ENCODE results near the gene PI4KB.
"Not testable (repeated sequence)": the region's sequence is repeated elsewhere in the genome, so short reads cannot be mapped to it uniquely, and the experiment has no call there.

Gene PI4KB

GRCh38 chr1:151352021-151352718 lies 25.0 kb upstream of the PI4KB start:
- Mint-ChIP-seq H3K27ac (no peak overlapping the region), H3K4me1 (peaks cover 12% of the 10 kb centered on the region), H3K36me3 (peaks cover 3% of the 10 kb centered on the region), H3K4me3 (no peak overlapping the region), H3K9me3 (no peaks in the 10 kb centered on the region)
- ATAC-seq, result no peak
- no peak for DNase-seq (ENCODE audit: low spot score in 2 of 2)

GRCh38 chr1:151350323-151350722 lies 23.1 kb upstream of the PI4KB start:
- not testable (repeated sequence) for H3K9me3 Mint-ChIP-seq; DNase-seq (ENCODE audit: low spot score in 2 of 2); H3K27ac Mint-ChIP-seq; H3K4me3 Mint-ChIP-seq; ATAC-seq
- Mint-ChIP-seq H3K4me1 (peaks cover 29% of the 10 kb centered on the region), H3K36me3 (peaks cover 22% of the 10 kb centered on the region)

- DNase-seq (ENCODE audit: low spot score in 2 of 2) (no peak), ATAC-seq (peak; percentile 17)
- Mint-ChIP-seq H3K4me3 (peak overlapping the region; percentile 97), H3K9me3 (no peaks in the 10 kb centered on the region), H3K36me3 (peaks cover 48% of the 10 kb centered on the region), H3K4me1 (peaks cover 43% of the 10 kb centered on the region), H3K27ac (peak overlapping the region; percentile 100)
These were observed 20.5 kb upstream of the PI4KB start for GRCh38 chr1:151347523-151348246.

- H3K36me3 Mint-ChIP-seq, result peaks cover 51% of the 10 kb centered on the region
- H3K27ac Mint-ChIP-seq, result peak within 1 kb of the TSS; percentile 100
- H3K9me3 Mint-ChIP-seq, result no peaks in the 10 kb centered on the region
- H3K4me3 Mint-ChIP-seq, result peak within 1 kb of the TSS; percentile 97
- ATAC-seq (peak; percentile 98), DNase-seq (ENCODE audit: low spot score in 2 of 2) (peak; percentile 82 to 96)
- H3K4me1 Mint-ChIP-seq, result peaks cover 50% of the 10 kb centered on the region
These were observed 19.7 kb upstream of the PI4KB start, which contains the start of gene RFX5 for GRCh38 chr1:151346769-151347522. Gene RFX5, minus strand, starts transcription at chr1:151347252. Its CDS starts 932 bp downstream, at chr1:151346320.

- Mint-ChIP-seq H3K36me3 (peaks cover 51% of the 10 kb centered on the region), H3K4me3 (peak overlapping the region; percentile 97), H3K27ac (peak overlapping the region; percentile 100), H3K9me3 (no peaks in the 10 kb centered on the region), H3K4me1 (peaks cover 50% of the 10 kb centered on the region)
- ATAC-seq (no peak), DNase-seq (ENCODE audit: low spot score in 2 of 2) (no peak)
These were observed 19.0 kb upstream of the PI4KB start for GRCh38 chr1:151346082-151346768.

GRCh38 chr1:151344291-151344690 lies 17.1 kb upstream of the PI4KB start:
- ATAC-seq, result no peak
- Mint-ChIP-seq H3K36me3 (peaks cover 57% of the 10 kb centered on the region), H3K9me3 (no peaks in the 10 kb centered on the region), H3K4me3 (no peak overlapping the region), H3K4me1 (peaks cover 56% of the 10 kb centered on the region), H3K27ac (peak overlapping the region; percentile 100)
- no peak for DNase-seq (ENCODE audit: low spot score in 2 of 2)

- peaks cover 57% of the 10 kb centered on the region for H3K36me3 Mint-ChIP-seq
- H3K4me3 Mint-ChIP-seq, result no peak overlapping the region
- H3K27ac Mint-ChIP-seq, result peak overlapping the region; percentile 100
- peaks cover 56% of the 10 kb centered on the region for H3K4me1 Mint-ChIP-seq
- no peaks in the 10 kb centered on the region for H3K9me3 Mint-ChIP-seq
- ATAC-seq, result no peak
- no peak for DNase-seq (ENCODE audit: low spot score in 2 of 2)
These were observed 16.4 kb upstream of the PI4KB start for GRCh38 chr1:151343587-151343986.

- Mint-ChIP-seq H3K9me3 (no peaks in the 10 kb centered on the region), H3K36me3 (peaks cover 57% of the 10 kb centered on the region), H3K27ac (peak overlapping the region; percentile 100), H3K4me3 (no peak overlapping the region), H3K4me1 (peaks cover 48% of the 10 kb centered on the region)
- DNase-seq (ENCODE audit: low spot score in 2 of 2) (no peak), ATAC-seq (no peak)
These were observed 15.4 kb upstream of the PI4KB start for GRCh38 chr1:151342569-151342968.

GRCh38 chr1:151342021-151342420 lies 14.8 kb upstream of the PI4KB start:
- Mint-ChIP-seq H3K4me3 (no peak overlapping the region), H3K9me3 (no peaks in the 10 kb centered on the region), H3K4me1 (peaks cover 43% of the 10 kb centered on the region), H3K27ac (peak overlapping the region; percentile 100), H3K36me3 (peaks cover 52% of the 10 kb centered on the region)
- DNase-seq (ENCODE audit: low spot score in 2 of 2) (no peak), ATAC-seq (no peak)

- peak overlapping the region; percentile 100 for H3K27ac Mint-ChIP-seq
- peaks cover 34% of the 10 kb centered on the region for H3K4me1 Mint-ChIP-seq
- H3K4me3 Mint-ChIP-seq, result no peak overlapping the region
These were observed 13.9 kb upstream of the PI4KB start for GRCh38 chr1:151340870-151341754.

GRCh38 chr1:151336556-151336955 lies 9.3 kb upstream of the PI4KB start:
- ATAC-seq (no peak), DNase-seq (ENCODE audit: low spot score in 2 of 2) (no peak)
- H3K4me1 Mint-ChIP-seq, result peaks cover 6% of the 10 kb centered on the region
- peaks cover 6% of the 10 kb centered on the region for H3K36me3 Mint-ChIP-seq
- no peak overlapping the region for H3K4me3 Mint-ChIP-seq
- peak overlapping the region; percentile 17 for H3K27ac Mint-ChIP-seq
- no peaks in the 10 kb centered on the region for H3K9me3 Mint-ChIP-seq

More at GRCh38 chr1:151340870-151341754, 13.9 kb upstream of the PI4KB start:
- peak; percentile 18 to 71 for DNase-seq (ENCODE audit: low spot score in 2 of 2)
- peak; percentile 86 for ATAC-seq
- H3K36me3 Mint-ChIP-seq, result peaks cover 43% of the 10 kb centered on the region
- H3K9me3 Mint-ChIP-seq, result no peaks in the 10 kb centered on the region

- no peaks in the 10 kb centered on the region for H3K9me3 Mint-ChIP-seq
- H3K27ac Mint-ChIP-seq, result no peak overlapping the region
- DNase-seq (ENCODE audit: low spot score in 2 of 2) (no peak), ATAC-seq (no peak)
- no peaks in the 10 kb centered on the region for H3K4me1 Mint-ChIP-seq
- H3K4me3 Mint-ChIP-seq, result no peak overlapping the region
- no peaks in the 10 kb centered on the region for H3K36me3 Mint-ChIP-seq
These were observed 7.6 kb upstream of the PI4KB start for GRCh38 chr1:151334822-151335221.

GRCh38 chr1:151327903-151328674 lies 873 bp upstream of the PI4KB start:
- peaks cover 34% of the 10 kb centered on the region for H3K4me1 Mint-ChIP-seq
- peak overlapping the region; percentile 88 for H3K4me3 Mint-ChIP-seq
- no peak for DNase-seq (ENCODE audit: low spot score in 2 of 2)
- peak overlapping the region; percentile 96 for H3K27ac Mint-ChIP-seq
- peaks cover 39% of the 10 kb centered on the region for H3K36me3 Mint-ChIP-seq
- ATAC-seq, result peak; percentile 45
- H3K9me3 Mint-ChIP-seq, result no peaks in the 10 kb centered on the region
